Occipital lobe (tissue), 2 donors: ENCODE measurements around the gene CDS2. TPM values are rescaled to one million over a fixed set of nuclear protein-coding genes. Genes with fewer than 3 reads are reported as not detected.
A peak's percentile ranks its signal among the peaks of the same experiment; 100 is the strongest.
"Not testable (repeated sequence)": the region's sequence is repeated elsewhere in the genome, so short reads cannot be mapped to it uniquely, and the experiment has no call there.

Experiments used
- DNase-seq: peaks from one replicate; lab custom pipeline; 2025; lab: John Stamatoyannopoulos, UW
- total RNA-seq: library from RNA; depleted of rRNA; stranded (reverse); fragments of >200 nt; gene quantifications from one replicate; pipeline ENCODE4 v1.2.3, GENCODE V29; 2014

CDS2 gene
- total RNA-seq = 67.2 TPM

- peak; percentile 99 for DNase-seq
Measured at GRCh38 chr20:5126512-5127203, at the start of gene CDS2. Gene CDS2, plus strand, starts transcription at chr20:5127008. Its CDS starts 85 bp downstream, at chr20:5127093.

- no peak for DNase-seq
Measured at GRCh38 chr20:5077761-5078387, 48.9 kb upstream of the CDS2 start.

DNA sequence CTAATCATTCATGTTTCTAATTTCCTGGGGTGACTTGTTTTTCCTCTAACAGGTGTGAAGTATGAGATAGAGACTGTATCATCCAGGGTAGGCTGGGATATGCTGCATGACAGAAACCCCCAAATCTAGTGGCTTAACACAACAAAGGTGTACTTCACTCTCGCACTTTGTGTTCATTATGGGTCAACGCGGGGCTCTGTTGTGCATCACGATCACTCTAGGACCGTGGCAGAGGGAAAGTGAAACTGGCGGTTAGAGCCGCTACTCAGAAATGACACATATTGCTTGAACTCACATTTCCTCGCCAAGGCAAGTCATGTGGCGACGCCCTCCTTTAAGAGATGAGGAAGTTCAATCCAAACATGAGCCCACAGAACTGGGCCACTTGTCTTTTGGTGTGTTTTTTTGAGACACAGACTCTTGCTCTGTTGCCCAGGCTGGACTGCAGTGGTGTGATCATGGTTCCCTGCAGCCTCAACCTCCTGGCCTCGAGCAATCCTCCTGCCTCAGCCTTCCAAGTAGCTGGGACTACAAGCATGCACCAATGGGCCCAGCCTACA, 48.3 kb upstream of the CDS2 start:
- no peak for DNase-seq

- DNase-seq = no peak
Measured at GRCh38 chr20:5080384-5080877, 46.4 kb upstream of the CDS2 start.

DNA sequence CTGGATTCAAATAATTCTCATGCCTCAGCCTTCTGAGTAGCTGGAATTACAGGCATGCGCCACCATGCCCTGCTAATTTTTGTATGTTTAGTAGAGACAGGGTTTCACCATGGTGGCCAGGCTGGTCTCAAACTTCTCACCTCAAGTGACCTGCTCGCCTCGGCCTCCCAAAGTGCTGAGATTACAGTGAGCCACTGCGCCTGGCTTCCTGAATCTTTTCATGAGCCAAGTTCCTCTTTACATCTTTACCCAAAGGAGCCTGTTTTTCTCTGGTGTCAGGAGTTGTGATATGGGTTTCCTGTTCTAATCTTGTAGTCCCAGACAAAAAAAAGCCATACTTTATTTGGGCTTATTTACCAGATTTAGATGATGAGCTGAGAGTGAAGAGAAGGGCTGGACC, 41.4 kb upstream of the CDS2 start:
- no peak for DNase-seq

GRCh38 chr20:5088688-5089087, 38.1 kb upstream of the CDS2 start:
- DNase-seq = no peak

GRCh38 chr20:5090191-5090590, 36.6 kb upstream of the CDS2 start:
- no peak for DNase-seq

DNA sequence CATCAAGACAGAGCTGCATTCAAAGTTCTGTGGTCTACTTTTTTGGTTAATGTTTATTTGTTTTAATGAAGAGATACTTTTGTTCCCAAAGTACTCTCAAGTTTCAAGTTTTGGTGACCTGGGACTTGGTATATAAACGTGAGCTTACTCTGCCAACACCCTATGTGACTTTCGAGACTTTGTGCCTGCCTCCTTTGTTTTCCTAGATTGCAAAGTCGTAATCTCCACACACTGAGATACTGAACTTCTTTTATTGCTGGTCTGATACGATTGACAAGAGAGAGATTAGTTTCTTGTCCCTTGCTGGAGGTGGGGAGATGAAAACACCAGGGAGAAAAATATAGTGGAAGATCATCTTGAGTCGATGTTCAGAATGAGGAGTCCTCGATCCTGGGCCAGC, 34.9 kb upstream of the CDS2 start:
- no peak for DNase-seq

DNA sequence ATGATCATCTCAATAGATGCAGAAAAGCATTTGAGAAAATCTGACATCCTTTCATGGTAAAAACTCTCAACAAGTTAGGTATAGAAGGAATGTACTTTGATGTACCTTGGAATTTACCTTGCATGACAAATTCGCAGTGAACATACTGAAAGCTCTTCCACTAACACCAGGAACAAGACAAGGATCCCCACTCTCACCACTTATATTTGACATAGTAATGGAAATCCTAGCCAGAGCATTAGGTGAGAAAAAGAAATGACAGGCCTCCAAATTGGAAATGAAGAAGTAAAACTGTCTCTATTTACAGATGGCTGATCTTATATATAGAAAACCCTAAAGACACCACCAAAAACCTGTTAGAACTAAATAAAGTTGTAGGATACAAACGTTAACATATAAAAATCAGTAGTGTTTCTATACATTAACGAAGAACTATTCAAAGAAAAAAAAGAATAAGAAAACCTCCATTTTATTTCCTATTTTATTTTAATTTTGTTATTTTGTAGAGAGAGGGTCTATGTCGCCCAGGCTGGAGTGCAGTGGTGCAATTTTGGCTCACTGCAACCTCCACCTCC, 34.0 kb upstream of the CDS2 start:
- DNase-seq = no peak

DNA sequence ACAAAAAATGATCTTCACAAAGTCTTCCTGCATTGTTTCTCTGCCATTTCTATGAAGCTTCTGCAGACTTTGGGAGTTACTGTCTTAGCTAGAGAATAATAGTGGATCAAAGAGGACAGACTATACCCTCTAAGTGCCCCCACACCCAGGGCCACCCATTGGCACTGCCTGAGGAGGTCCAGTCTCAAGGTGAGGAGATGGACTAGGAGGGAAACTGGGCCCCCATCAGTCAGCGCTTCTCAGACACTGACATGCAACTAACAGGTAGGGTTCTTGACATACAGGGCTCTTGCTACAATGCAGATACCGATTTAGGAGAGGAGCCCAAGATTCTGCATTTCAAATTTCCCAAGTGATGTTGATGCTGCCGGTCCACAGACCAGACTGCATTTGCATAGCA, 31.4 kb upstream of the CDS2 start:
- no peak for DNase-seq

DNA sequence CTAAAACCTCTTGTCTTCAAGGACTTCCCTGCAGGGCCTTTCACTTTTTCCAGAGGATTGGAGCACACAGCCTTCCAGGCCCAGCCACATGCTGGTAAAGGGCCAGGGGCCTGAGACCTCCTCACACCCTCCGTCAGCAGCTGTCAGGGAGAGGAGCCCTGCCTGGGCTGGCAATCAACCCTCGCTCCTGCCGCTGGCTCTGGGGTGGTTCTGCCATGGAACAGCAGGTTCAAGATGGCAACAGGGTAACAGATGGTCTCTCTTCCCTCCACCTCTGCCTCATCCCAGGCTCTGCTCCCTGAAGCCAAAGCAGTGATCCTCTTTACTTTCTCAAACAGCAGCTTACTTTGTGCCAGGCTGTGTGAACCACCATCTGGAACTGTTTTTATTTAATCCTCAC, 30.9 kb upstream of the CDS2 start:
- no peak for DNase-seq

GRCh38 chr20:5096463-5096862, 30.3 kb upstream of the CDS2 start:
- no peak for DNase-seq

- not testable (repeated sequence) for DNase-seq
Measured at GRCh38 chr20:5099009-5099408, 27.8 kb upstream of the CDS2 start.

DNA sequence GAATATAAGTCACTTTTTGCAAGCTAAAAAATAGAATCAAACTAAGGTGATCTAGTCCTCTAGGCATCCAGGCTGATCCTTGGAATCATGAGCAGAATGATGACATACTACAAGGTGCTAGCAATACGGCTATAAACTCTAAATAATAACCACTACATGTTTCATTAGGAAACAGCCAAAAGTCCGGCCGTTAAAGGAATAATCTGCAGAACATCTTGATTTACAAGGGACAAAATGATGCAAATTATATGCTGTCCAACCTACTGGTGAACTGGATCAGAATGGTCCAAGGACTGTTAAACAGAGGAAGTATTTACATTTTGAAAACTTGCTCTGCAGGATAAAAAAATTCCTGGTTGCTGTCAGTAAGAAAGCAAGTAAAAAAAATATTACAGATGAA, 26.9 kb upstream of the CDS2 start:
- not testable (repeated sequence) for DNase-seq

DNA sequence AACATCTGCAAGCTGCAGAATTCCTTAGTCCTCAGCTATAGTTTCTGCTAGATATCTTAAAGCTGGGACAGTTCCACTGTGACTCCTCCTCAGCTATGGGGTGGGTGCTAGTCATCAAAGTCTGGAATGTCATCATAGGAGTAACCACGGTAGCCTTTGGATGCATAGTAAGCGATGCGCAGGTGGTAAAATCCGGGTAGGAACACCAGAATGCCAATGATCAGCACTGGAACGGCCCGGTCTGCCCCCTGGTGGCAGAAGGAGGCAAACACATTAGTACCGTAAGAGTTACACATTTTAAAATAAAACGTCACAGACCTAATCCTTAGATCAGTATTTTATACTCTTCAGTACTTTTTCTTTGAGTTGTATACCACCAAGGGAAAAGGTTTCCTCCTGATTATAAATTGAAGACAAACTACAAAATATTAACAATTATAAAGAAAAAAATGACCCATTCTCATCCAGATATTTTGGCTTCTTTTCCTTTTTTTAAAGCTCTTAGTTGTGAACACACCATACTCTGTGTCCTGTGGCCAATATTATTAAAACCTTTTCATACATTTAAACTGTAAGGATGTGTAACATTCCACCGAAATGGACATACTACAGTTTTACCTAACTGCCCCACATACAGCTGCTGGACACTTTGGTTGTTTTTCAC, 26.0 kb upstream of the CDS2 start:
- peak; percentile 50 for DNase-seq

DNA sequence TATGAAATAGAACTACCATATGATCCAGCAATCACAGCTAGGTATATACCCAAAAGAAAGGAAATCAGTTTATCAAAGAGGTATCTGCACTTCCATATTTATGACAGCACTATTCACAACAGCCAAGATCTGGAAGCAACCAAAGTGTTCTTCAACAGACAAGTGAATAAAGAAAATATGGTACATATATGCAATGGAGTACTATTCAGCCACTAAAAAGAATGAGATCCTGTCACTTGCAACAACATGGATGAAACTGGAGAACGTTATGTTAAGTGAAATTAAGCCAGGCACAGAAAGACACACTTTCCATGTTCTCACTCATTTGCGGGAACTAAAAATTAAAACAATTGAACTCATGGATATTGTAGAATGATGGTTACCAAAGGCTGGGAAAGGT, 22.3 kb upstream of the CDS2 start:
- no peak for DNase-seq

GRCh38 chr20:5109276-5109675, 17.5 kb upstream of the CDS2 start:
- no peak for DNase-seq

DNA sequence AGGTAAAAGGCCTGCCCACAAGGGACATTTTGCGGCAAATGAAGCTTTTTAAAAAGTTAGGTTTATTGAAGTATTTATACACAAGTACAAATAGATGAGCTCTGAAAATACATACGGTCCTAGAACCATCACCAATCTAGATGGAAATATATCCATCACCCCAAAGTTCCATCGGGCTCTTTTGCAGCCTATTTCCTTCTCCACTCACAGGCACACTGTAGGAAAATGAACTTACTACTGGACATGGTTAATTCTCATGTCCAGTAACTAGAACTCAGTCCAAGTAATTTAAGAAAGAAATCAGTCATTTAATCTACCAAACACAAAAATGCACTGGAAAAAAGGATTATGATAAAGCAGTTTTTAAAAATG, 13.2 kb upstream of the CDS2 start:
- no peak for DNase-seq

- no peak for DNase-seq
Measured at GRCh38 chr20:5114403-5114802, 12.4 kb upstream of the CDS2 start.

- DNase-seq = no peak
Measured at GRCh38 chr20:5116875-5117274, 9.9 kb upstream of the CDS2 start.

- no peak for DNase-seq
Measured at GRCh38 chr20:5118220-5119142, 8.3 kb upstream of the CDS2 start.
